B cell (primary cell): Measurements from ENCODE around the gene WIPI1. TPM values are rescaled to one million over a fixed set of nuclear protein-coding genes. Genes with fewer than 3 reads are reported as not detected.

ENCODE experiments used
- ATAC-seq: fragments of 200-7000 bp; cut with Tn5 transposase; one replicate; pipeline ENCODE4 v1.10.0; 2021; ENCODE audit warnings: low read depth, mild to moderate bottlenecking, moderate number of reproducible peaks, moderate library complexity
- CTCF ChIA-PET: fragments of 350-600 bp; sonication (Branson Sonifier 250); formaldehyde crosslinking; loops from one replicate; lab custom pipeline; 2021; ENCODE audit warnings: antibody characterized with exemption, inconsistent platforms; lab: Charles Lee
- POLR2A ChIA-PET: fragments of 350-600 bp; sonication (Branson Sonifier 250); formaldehyde crosslinking; loops from one replicate; lab custom pipeline; 2021; ENCODE audit warnings: antibody characterized with exemption; lab: Charles Lee
- DNase-seq: peaks from one replicate; pipeline ENCODE4 v3.0.0; 2013
- H2AFZ ChIP-seq: 2 replicates; pipeline ENCODE4 v1.6.1; 2012; ENCODE audit warnings: mild to moderate bottlenecking, low read depth, low read length; ENCODE audit not compliant: insufficient read depth, poor library complexity, severe bottlenecking
- H3K27ac ChIP-seq, 2 donors: 1 replicate in 1 of 2; 2 replicates in 1 of 2; pipeline ENCODE4 v1.5.1; 2012 to 2013; ENCODE audit warnings: low read length in 2 of 2, mild to moderate bottlenecking in 2 of 2, moderate library complexity in 1 of 2
- H3K27me3 ChIP-seq, 4 experiments: fragments of 200-600 bp in 1 of 4; sonication (generic) in 1 of 4; replicated peaks in 1 of 4; 1 replicate in 2 of 4; 2 replicates in 2 of 4; pipeline versions ENCODE4 v1.6.1 to v1.7.0; 2013 to 2016; ENCODE audit warnings: low read length in 3 of 4, mild to moderate bottlenecking in 2 of 4, mixed read lengths in 1 of 4, moderate library complexity in 1 of 4; ENCODE audit not compliant: insufficient read depth in 4 of 4, control insufficient read depth in 3 of 4; ENCODE audit errors: control extremely low read depth in 1 of 4
- H3K36me3 ChIP-seq, 2 experiments: replicated peaks in 1 of 2; 1 replicate in 1 of 2; 2 replicates in 1 of 2; pipeline versions ENCODE4 v1.6.1 to v1.7.1; 2013; ENCODE audit warnings: low read length in 1 of 2; ENCODE audit not compliant: insufficient read depth in 2 of 2, control insufficient read depth in 1 of 2; ENCODE audit errors: control extremely low read depth in 1 of 2, extremely low read depth in 1 of 2
- H3K4me1 ChIP-seq, 2 donors: fragments of 200-600 bp in 1 of 2; sonication (generic) in 1 of 2; 1 replicate in 1 of 2; 2 replicates in 1 of 2; pipeline versions ENCODE4 v1.5.1 to v1.6.1; 2013 to 2017; ENCODE audit warnings: low read length in 2 of 2; ENCODE audit not compliant: control insufficient read depth in 2 of 2, insufficient read depth in 2 of 2
- H3K4me2 ChIP-seq: replicated peaks from 2 replicates; pipeline ENCODE3; 2012; ENCODE audit warnings: mild to moderate bottlenecking, low read depth, low read length; ENCODE audit not compliant: poor library complexity, severe bottlenecking
- H3K4me3 ChIP-seq, 5 experiments: fragments of 200-600 bp in 1 of 5; sonication (generic) in 1 of 5; 1 replicate in 3 of 5; 2 replicates in 2 of 5; pipeline versions ENCODE4 v1.5.1 to v1.7.0; 2011 to 2016; ENCODE audit warnings: low read length in 4 of 5, mild to moderate bottlenecking in 4 of 5, low read depth in 2 of 5, control low read depth in 1 of 5, moderate library complexity in 1 of 5; ENCODE audit not compliant: insufficient read depth in 1 of 5; ENCODE audit errors: control extremely low read depth in 1 of 5, extremely low read depth in 1 of 5
- H3K79me2 ChIP-seq: fragments of 200-600 bp; sonication (generic); one replicate; pipeline ENCODE4 v1.6.0; 2016; ENCODE audit warnings: low read length; ENCODE audit not compliant: control insufficient read depth, insufficient read depth
- H3K9ac ChIP-seq: fragments of 200-600 bp; sonication (generic); 2 replicates; pipeline ENCODE4 v1.6.1; 2017; ENCODE audit warnings: mild to moderate bottlenecking, low read length, moderate library complexity
- H3K9me3 ChIP-seq, 3 donors: one replicate each; pipeline versions ENCODE4 v1.6.1 to v1.7.1; 2013; ENCODE audit warnings: low read length in 2 of 3; ENCODE audit not compliant: control insufficient read depth in 2 of 3, insufficient read depth in 1 of 3; ENCODE audit errors: control extremely low read depth in 1 of 3
- H4K20me1 ChIP-seq: 2 replicates; pipeline ENCODE4 v1.6.0; 2012; ENCODE audit warnings: mild to moderate bottlenecking, low read length; ENCODE audit not compliant: insufficient read depth, control insufficient read depth, poor library complexity, severe bottlenecking
- H3K27ac Mint-ChIP-seq: one replicate; pipeline ENCODE4 v1.8.0; 2021; ENCODE audit warnings: mixed read lengths
- H3K27me3 Mint-ChIP-seq: one replicate; pipeline ENCODE4 v1.8.0; 2021; ENCODE audit warnings: mixed read lengths
- H3K4me1 Mint-ChIP-seq: one replicate; pipeline ENCODE4 v1.8.0; 2021; ENCODE audit warnings: mixed read lengths
- H3K4me3 Mint-ChIP-seq: one replicate; pipeline ENCODE4 v1.8.0; 2021; ENCODE audit warnings: mixed read lengths
- H3K9me3 Mint-ChIP-seq: one replicate; pipeline ENCODE4 v1.8.0; 2022; ENCODE audit warnings: mixed read lengths; ENCODE audit not compliant: insufficient read depth
- CTCF ChIP-seq: fragments of 200-600 bp; IDR thresholded peaks from one replicate; pipeline ENCODE4 v1.8.0; 2022; ENCODE audit warnings: antibody characterized with exemption, mild to moderate bottlenecking
- EZH2 ChIP-seq: IDR thresholded peaks from 2 replicates; pipeline ENCODE4 v1.6.1; 2012; ENCODE audit warnings: borderline replicate concordance, low read depth, mild to moderate bottlenecking, moderate library complexity, low read length; ENCODE audit not compliant: insufficient read depth, poor library complexity, severe bottlenecking
- WGBS: methylation state at CpG from one replicate; pipeline ENCODE4 v1.1.5; 2013; ENCODE audit warnings: missing lambda C conversion rate; ENCODE audit not compliant: insufficient coverage; 5-methylcytosine and 5-hydroxymethylcytosine counted together
- intact Hi-C: fragments of 100-400 bp; cut with micrococcal nuclease; formaldehyde crosslinking; loops from one replicate; pipeline ENCODE4 v1.10.0; 2022
- polyA plus RNA-seq: library from polyadenylated mRNA; depleted of rRNA; stranded (reverse); fragments of >200 nt; gene quantifications from 2 replicates; pipeline ENCODE4 v1.2.3, GENCODE V29; 2012
- total RNA-seq, 2 donors: library from RNA; stranded (reverse); fragments of 120-200 nt in 1 of 2; gene quantifications; 1 replicate in 1 of 2; 2 replicates in 1 of 2; pipeline versions ENCODE4 v1.2.3 to v1.2.4, GENCODE V29; 2013 to 2022

The WIPI1 gene
- total and polyA plus RNA-seq, 2 donors (not counting 1 experiment from before 2014, with no cell fraction given), result 6.0 to 14.7 TPM

DNA sequence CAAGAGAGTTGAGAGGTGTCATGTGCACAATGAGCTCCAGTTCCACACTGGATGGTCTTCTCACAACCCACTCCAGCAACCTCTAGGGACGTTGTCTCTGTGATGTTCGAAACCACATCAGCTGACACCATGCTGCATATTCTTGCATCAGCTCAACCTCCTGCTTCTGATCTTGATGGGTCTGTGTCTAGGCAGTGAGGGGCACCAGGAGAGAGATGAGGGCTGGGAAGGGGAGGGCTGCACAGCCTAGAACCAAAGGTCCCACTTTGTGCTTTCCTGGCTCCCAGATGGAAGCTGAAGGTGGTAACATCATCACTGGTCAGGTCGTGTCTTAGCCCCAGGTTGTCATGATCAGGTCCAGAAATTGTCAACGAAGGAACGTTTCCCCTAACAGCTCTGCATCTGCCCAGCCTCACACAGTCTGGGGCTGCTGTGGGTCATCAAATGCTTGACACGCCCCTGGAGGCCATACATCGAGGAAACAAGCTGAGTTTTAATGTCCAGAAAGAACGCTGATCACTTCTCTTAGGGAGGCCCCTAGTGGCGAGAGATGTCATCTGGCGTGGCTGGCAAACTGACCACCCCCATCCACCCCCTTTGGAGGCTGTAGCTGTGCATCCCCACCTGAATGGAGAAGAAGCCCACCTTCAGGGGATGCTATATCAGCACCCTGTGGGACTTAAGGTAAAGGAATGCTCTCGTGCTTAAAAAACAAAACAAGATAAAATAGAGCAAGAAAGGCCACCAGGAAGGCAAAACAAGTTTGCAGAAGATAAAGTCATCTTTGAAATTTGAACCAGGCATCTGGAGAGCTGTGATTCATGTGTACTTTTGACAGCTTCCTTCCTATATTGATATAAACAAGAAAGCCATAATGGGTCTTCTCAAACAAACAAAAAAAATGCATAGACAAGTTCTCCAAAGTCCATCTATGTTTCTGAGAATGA is 58.3 kb downstream of the WIPI1 start:
- Histone ChIP-seq H3K36me3 (no peaks in the 10 kb centered on the region), H4K20me1 (no peaks in the 10 kb centered on the region), H3K27ac (no peak overlapping the region), H2AFZ (no peak overlapping the region), H3K4me3 (no peak overlapping the region), H3K79me2 (no peaks in the 10 kb centered on the region), H3K9ac (no peak overlapping the region), H3K4me2 (no peak overlapping the region), H3K27me3 (no peaks in the 10 kb centered on the region), H3K9me3 (peaks cover 0 to 16% (median 7%) of the 10 kb centered on the region in 3 donors), H3K4me1 (peaks cover 0 to 6% of the 10 kb centered on the region in 2 donors)
- Mint-ChIP-seq H3K4me3 (peak overlapping the region; percentile 12), H3K4me1 (peaks cover 8% of the 10 kb centered on the region), H3K27ac (peak overlapping the region; percentile 35), H3K27me3 (peaks cover 3% of the 10 kb centered on the region), H3K9me3 (no peaks in the 10 kb centered on the region)
- DNase-seq (peak; percentile 55), ATAC-seq (peak; percentile 76)
- TF ChIP-seq EZH2 (no peak), CTCF (peak; percentile 40)
- CTCF ChIA-PET, result interaction anchor here (0.6 to 8.7 kb wide), 44 partner anchors 10 to 379 kb away, joined by 3 to 126 read pairs (median 4); partner anchors contain the start of genes AMZ2, ARSG, PRKAR1A and SLC16A6
- WGBS, result 15% methylated on average over 6 of the region's 11 CpGs
- POLR2A ChIA-PET, result interaction anchor here (0.6 to 1.3 kb wide), 2 partner anchors 108 to 185 kb away, joined by 3 to 5 read pairs; partner anchors contain the start of genes ARSG and SLC16A6
- intact Hi-C loops, result loop anchor here (1.0 to 5.0 kb wide), 4 partner anchors 37 to 227 kb away; no protein-coding TSS in a partner anchor
